Measurements from ENCODE around the gene ATXN10. TPM values are rescaled to one million over a fixed set of nuclear protein-coding genes. Genes with fewer than 3 reads are reported as not detected.

The ATXN10 gene
- total and polyA plus RNA-seq, 3 donors from 2014 or later = 171 to 204 (median 176) TPM

GRCh38 chr22:45890351-45890635, 218.7 kb downstream of the ATXN10 start:
- intact Hi-C loops (cut with DNase I; ENCODE audit: low total_unique reads) = no loop called here
- 75% methylated on average over 22 of the region's 26 CpGs; no CpG with 5 or more reads in 1 of the 2 donors for WGBS, 2 donors
- Histone ChIP-seq H3K4me1 (no peaks in the 10 kb centered on the region), H3K9me3 (no peaks in the 10 kb centered on the region), H3K27me3 (no peaks in the 10 kb centered on the region), H3K4me3 (peak overlapping the region in 1 of 2 donors; percentile 27), H3K27ac (no peak overlapping the region), H3K36me3 (ENCODE audit: low read depth, missing control alignments) (no peaks in the 10 kb centered on the region)
- TF ChIP-seq POLR2A (IDR thresholded peaks at IDR 0.05) = no peak
- TF ChIP-seq CTCF (IDR thresholded peaks at IDR 0.05) = no peak
- no peak for DNase-seq

- DNase-seq = no peak
- H3K9me3 ChIP-seq = no peaks in the 10 kb centered on the region
- no peaks in the 10 kb centered on the region for H3K4me1 ChIP-seq
- H3K4me3 ChIP-seq = no peak overlapping the region
- H3K27me3 ChIP-seq = no peaks in the 10 kb centered on the region
- intact Hi-C loops (cut with DNase I; ENCODE audit: low total_unique reads) = no loop called here
- H3K36me3 ChIP-seq (ENCODE audit: low read depth, missing control alignments) = no peaks in the 10 kb centered on the region
- WGBS, 2 donors = 71 to 75% methylated on average over 36 to 37 of the region's 37 CpGs
- TF ChIP-seq POLR2A (IDR thresholded peaks at IDR 0.05) (no peak), CTCF (IDR thresholded peaks at IDR 0.05) (no peak)
- H3K27ac ChIP-seq = no peak overlapping the region
Observed at GRCh38 chr22:45891021-45891421, 219.4 kb downstream of the ATXN10 start.

DNA sequence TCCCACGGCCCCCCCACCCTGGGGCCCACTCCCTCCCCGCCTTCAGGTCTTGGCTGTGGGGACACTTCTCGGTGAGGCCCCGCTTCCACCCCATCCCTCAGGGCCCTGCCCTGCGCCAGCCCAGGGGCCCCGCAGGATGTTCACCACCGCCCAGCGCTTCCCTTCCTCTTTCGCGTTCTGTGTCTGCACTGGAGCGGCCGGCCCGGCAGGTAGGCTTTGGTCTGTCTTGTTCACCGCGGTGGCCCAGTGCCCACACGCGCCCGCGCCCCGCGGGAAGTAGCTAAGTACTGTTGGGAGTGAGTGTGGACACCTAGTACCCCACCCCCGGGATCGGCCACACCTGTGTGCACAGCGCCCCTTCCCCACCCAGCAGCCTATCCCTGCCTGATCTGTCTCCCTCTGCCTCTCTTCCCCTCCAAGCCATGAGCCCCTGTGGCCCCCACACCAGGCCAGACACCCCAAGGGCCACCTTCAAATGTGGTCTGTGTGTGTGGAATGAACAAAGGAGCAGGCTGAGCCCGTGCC, 219.9 kb downstream of the ATXN10 start:
- Histone ChIP-seq H3K4me3 (no peak overlapping the region), H3K27ac (no peak overlapping the region), H3K9me3 (no peaks in the 10 kb centered on the region), H3K27me3 (no peaks in the 10 kb centered on the region), H3K4me1 (no peaks in the 10 kb centered on the region), H3K36me3 (ENCODE audit: low read depth, missing control alignments) (no peaks in the 10 kb centered on the region)
- 60 to 72% methylated on average over 22 to 25 of the region's 25 CpGs for WGBS, 2 donors
- no peak for DNase-seq
- intact Hi-C loops (cut with DNase I; ENCODE audit: low total_unique reads) = no loop called here
- no peak for TF ChIP-seq CTCF (IDR thresholded peaks at IDR 0.05)
- TF ChIP-seq POLR2A (IDR thresholded peaks at IDR 0.05) = no peak

DNA sequence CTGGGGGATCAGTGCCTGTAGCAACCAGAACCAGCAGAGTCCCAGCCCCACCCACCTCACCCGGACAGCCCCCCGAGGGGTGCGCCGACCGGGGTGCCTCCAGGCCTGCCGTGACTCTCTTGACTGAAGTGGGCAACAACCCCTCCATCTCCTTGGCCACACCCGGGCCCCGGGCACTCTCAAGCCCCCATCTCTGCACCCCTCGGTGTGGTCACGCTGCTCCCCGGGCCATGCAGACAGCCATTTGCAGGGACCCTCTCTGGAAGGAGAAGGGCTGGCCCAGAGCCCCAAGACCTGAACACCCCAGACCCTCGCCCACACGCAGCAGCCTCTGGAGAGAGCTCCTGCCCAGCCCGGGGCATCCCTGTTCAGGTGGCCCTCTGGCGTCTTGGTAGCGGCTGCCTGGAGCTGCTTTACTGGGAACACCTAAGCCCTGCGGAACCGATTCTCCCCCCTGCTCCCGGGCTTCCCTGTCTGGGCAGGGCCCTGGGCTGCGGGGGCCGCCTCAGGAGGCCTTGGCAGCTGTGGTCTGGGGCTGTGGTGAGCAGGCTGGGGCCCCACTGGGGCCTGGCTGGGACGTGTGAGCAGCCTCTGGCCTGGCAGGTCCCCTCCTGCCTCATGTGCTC, 220.5 kb downstream of the ATXN10 start:
- no peaks in the 10 kb centered on the region for H3K27me3 ChIP-seq
- H3K4me3 ChIP-seq = no peak overlapping the region
- WGBS, 2 donors = 68 to 79% methylated on average over 5 to 22 of the region's 22 CpGs
- no peak for TF ChIP-seq POLR2A (IDR thresholded peaks at IDR 0.05)
- TF ChIP-seq CTCF (IDR thresholded peaks at IDR 0.05) = no peak
- no peak overlapping the region for H3K27ac ChIP-seq
- DNase-seq = no peak
- no peaks in the 10 kb centered on the region for H3K9me3 ChIP-seq
- H3K4me1 ChIP-seq = no peaks in the 10 kb centered on the region
- H3K36me3 ChIP-seq (ENCODE audit: low read depth, missing control alignments) = no peaks in the 10 kb centered on the region
- intact Hi-C loops (cut with DNase I; ENCODE audit: low total_unique reads) = no loop called here
